ENCODE data around the gene DIS3L2.

DNA sequence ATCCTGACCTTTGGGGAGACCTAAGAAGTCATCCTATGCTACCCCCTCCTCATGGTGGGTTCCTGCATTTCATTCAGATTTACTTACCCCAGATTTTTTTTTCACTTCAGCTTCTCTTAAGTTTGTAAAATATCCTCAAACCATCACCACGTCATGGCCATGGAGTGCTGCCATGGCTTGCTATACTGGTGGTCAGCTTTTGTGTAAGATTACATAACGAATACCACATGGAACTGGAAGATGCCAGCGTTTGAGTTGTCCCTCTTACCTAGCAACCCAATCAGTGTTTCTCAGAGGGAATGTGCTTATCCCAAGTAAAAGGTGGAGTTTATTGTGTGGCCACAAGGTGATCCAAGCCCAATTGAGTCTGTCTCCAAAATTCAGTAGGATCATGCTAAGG, 268.4 kb downstream of the DIS3L2 start:
- TF ChIP-seq ARNT (IDR thresholded peaks at IDR 0.05): no peak
- TF ChIP-seq FOXM1 (IDR thresholded peaks at IDR 0.05; ENCODE audit: borderline replicate concordance): no peak
- no peak for TF ChIP-seq TARDBP (IDR thresholded peaks at IDR 0.05)
- TF ChIP-seq BHLHE40 (IDR thresholded peaks at IDR 0.05; ENCODE audit: borderline replicate concordance): no peak
- TF ChIP-seq FOXK2 (IDR thresholded peaks at IDR 0.05): no peak
- TF ChIP-seq, protein P1, sequence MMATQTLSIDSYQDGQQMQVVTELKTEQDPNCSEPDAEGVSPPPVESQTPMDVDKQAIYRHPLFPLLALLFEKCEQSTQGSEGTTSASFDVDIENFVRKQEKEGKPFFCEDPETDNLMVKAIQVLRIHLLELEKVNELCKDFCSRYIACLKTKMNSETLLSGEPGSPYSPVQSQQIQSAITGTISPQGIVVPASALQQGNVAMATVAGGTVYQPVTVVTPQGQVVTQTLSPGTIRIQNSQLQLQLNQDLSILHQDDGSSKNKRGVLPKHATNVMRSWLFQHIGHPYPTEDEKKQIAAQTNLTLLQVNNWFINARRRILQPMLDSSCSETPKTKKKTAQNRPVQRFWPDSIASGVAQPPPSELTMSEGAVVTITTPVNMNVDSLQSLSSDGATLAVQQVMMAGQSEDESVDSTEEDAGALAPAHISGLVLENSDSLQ (IDR thresholded peaks at IDR 0.05): no peak
- TF ChIP-seq ZNF384 (IDR thresholded peaks at IDR 0.05): no peak
- no peak for TF ChIP-seq HDGF (IDR thresholded peaks at IDR 0.05; ENCODE audit: borderline replicate concordance)
- TF ChIP-seq SUZ12 (IDR thresholded peaks at IDR 0.05): no peak
- TF ChIP-seq FOXA1 (IDR thresholded peaks at IDR 0.05): no peak
- TF ChIP-seq ELF4 (IDR thresholded peaks at IDR 0.05): no peak

Measured in HEK293T (cell line).